Measurements from ENCODE around the gene RXRA. TPM values are rescaled to one million over a fixed set of nuclear protein-coding genes. Genes with fewer than 3 reads are reported as not detected.

Gene RXRA
- 18.4 and 19.7 TPM in 2 replicates for total RNA-seq

DNA sequence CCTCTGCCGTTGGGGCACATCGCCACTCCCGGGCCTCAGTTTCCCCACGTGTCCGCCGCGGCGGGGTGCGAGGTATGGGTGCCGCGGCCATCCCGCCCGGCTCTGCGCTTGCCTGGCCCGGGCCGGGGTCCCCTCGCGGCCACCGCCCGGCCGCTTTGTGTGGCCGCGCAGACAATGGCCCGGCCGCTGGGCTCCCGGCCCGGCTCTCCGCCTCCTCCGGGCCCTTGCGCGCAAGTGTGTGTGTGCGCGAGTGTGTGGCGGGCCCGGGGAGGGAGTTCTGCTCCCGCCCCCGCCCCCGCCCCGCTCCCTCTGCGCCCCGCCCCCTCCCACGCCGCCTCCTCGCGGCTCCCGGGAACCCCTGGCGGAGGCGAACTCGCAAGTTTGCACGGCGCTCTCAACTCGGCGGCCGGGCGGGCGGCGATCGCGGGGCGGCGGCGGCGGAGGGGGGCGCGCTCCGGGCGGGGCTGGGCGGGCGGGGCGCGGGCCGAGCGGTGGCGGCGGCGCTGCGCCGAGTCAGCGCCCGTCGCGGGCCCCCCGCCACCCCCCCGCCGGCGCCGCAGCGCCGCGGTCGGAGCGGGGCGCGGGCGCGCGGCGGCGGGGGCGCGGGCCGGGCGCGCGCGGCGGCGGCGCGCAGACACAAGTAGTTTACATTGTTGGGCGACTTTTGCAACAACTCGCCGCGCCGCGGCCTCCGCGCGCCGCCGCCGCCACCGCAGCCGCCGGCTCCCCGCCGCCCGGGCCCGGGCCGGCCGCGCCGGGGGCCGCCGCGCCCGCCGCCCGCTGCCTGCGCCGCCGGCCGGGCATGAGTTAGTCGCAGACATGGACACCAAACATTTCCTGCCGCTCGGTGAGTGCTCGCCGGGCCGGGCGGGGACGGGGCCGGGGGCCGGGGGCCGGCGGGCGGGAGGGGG is at the start of gene RXRA:
RXRA (plus strand) TSS at position 643 of the 911 bp plus-strand sequence; CDS start at position 820, 177 bp downstream.

Small RNA genes lying within 50 kb of the gene (small RNA-seq; reads per million reads assigned to genes)
- not detected for gene MIR4669

Other genes with a start within 250 kb of the RXRA start
- gene WDR5, start 190.4 kb upstream of the RXRA start, total RNA-seq, result 22.4 and 24.6 TPM in 2 replicates
- not detected in 2 replicates for gene RNU6ATAC, start 161.9 kb upstream of the RXRA start, total RNA-seq

All from subcutaneous preadipocyte (primary cell).